Measurements from ENCODE around the gene HSDL1. TPM values are rescaled to one million over a fixed set of nuclear protein-coding genes. Genes with fewer than 3 reads are reported as not detected.

Gene HSDL1
- total RNA-seq, 1 experiment from 2014 or later: 34.2 TPM

DNA sequence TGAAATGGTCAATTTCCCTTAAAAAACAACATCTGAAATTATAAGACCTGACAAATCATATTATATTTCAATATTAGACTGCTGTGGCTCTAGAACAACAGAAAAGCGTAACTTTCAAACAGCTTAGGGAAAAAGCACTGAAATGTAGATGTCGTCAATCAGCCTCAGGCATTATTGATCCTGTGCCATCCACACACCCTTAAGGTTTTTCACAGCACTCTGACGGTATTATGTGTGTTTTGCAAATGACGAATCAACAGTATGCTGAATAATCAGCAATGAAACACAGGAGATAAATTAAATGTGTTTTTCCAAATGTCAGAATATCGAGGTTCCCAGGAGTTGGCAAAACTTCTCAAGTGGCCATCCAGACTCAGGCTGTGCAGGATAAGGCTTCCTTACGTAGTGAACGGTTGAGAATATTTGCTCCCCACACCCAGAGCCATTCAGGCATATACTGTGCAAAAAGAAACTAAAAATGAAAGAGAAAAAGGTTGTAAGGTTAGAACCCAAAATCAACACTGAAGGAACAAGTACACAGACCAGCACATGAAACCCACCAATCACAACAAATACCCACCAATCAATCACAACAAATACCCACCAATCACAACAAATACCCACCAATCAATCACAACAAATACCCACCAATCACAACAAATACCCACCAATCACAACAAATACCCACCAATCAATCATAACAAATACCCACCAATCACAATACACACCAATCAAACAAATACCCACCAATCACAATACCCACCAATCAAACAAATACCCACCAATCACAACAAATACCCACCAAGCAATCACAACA is 20.5 kb downstream of the HSDL1 start:
- TF ChIP-seq, protein P1, sequence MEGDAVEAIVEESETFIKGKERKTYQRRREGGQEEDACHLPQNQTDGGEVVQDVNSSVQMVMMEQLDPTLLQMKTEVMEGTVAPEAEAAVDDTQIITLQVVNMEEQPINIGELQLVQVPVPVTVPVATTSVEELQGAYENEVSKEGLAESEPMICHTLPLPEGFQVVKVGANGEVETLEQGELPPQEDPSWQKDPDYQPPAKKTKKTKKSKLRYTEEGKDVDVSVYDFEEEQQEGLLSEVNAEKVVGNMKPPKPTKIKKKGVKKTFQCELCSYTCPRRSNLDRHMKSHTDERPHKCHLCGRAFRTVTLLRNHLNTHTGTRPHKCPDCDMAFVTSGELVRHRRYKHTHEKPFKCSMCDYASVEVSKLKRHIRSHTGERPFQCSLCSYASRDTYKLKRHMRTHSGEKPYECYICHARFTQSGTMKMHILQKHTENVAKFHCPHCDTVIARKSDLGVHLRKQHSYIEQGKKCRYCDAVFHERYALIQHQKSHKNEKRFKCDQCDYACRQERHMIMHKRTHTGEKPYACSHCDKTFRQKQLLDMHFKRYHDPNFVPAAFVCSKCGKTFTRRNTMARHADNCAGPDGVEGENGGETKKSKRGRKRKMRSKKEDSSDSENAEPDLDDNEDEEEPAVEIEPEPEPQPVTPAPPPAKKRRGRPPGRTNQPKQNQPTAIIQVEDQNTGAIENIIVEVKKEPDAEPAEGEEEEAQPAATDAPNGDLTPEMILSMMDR (conservative IDR thresholded peaks at IDR 0.05): no peak
- Mint-ChIP-seq H3K27ac (no peak overlapping the region), H3K36me3 (ENCODE audit: insufficient read depth in 1 of 3, low read depth in 3 of 3) (peaks cover 13 to 52% (median 52%) of the 10 kb centered on the region in 3 experiments), H3K27me3 (ENCODE audit: low read depth) (no peaks in the 10 kb centered on the region), H3K4me3 (no peak overlapping the region), H3K4me1 (no peaks in the 10 kb centered on the region), H3K9me3 (no peaks in the 10 kb centered on the region)
- Histone ChIP-seq H3K27ac (ENCODE audit: insufficient read length, low read depth, low read length) (no peak overlapping the region), H3K4ac (ENCODE audit: low read depth, low read length) (no peak overlapping the region), H3K23ac (ENCODE audit: insufficient read length, low read depth, low read length) (no peak overlapping the region), H4K5ac (ENCODE audit: insufficient read length, low read depth, low read length) (no peak overlapping the region), H2BK20ac (ENCODE audit: low read depth, low read length, poor library complexity, severe bottlenecking) (no peak overlapping the region), H3K23me2 (ENCODE audit: insufficient read length, low read depth, low read length, poor library complexity, severe bottlenecking) (no peaks in the 10 kb centered on the region), H3K9ac (ENCODE audit: extremely low read depth, insufficient read length, low read length) (no peak overlapping the region), H2AK5ac (ENCODE audit: insufficient read length, low read length) (no peak overlapping the region), H2BK12ac (ENCODE audit: insufficient read length, low read depth, low read length) (no peak overlapping the region), H4K91ac (ENCODE audit: insufficient read length, low read depth, low read length) (no peak overlapping the region), H3K4me1 (ENCODE audit: insufficient read depth, low read length) (no peaks in the 10 kb centered on the region), H2BK15ac (ENCODE audit: low read depth, low read length) (no peak overlapping the region), H3K56ac (ENCODE audit: insufficient read length, low read depth, low read length) (no peak overlapping the region), H3K14ac (ENCODE audit: insufficient read depth, low read length) (no peak overlapping the region), H3K27me3 (ENCODE audit: insufficient read depth, low read length) (no peaks in the 10 kb centered on the region), H3K79me2 (ENCODE audit: insufficient read depth, low read length) (no peaks in the 10 kb centered on the region), H2BK120ac (ENCODE audit: low read depth, low read length, poor library complexity, severe bottlenecking) (no peak overlapping the region), H4K8ac (replicated peaks; ENCODE audit: insufficient read length, low read depth, low read length) (no peak overlapping the region), H3T11ph (ENCODE audit: low read length) (no peak overlapping the region), H3K9me3 (ENCODE audit: control insufficient read depth, low read depth, low read length) (no peaks in the 10 kb centered on the region), H3K4me2 (ENCODE audit: insufficient read depth, insufficient read length, low read length) (no peak overlapping the region), H3K18ac (ENCODE audit: insufficient read length, low read depth, low read length) (no peak overlapping the region), H3K79me1 (ENCODE audit: insufficient read depth, low read depth, low read length, poor library complexity, severe bottlenecking) (no peaks in the 10 kb centered on the region), H2BK5ac (ENCODE audit: insufficient read length, low read length) (no peak overlapping the region), H4K20me1 (ENCODE audit: control insufficient read depth, insufficient read depth, insufficient read length) (no peaks in the 10 kb centered on the region), H2AFZ (ENCODE audit: low read length) (no peak overlapping the region)
- DNase-seq: no peak
- no CpG with 5 or more reads among the region's 7 CpGs for WGBS (ENCODE audit: extremely low coverage, insufficient read length, low lambda C conversion rate)

Data from H9 (cell line).